Activated CD8-positive, alpha-beta T cell treated with anti-CD3 and anti-CD28 coated beads for 36 hours (primary cell): ENCODE data around the gene SRPX. TPM values are rescaled to one million over a fixed set of nuclear protein-coding genes. Genes with fewer than 3 reads are reported as not detected.

Experiments used
- ATAC-seq: fragments of 200-7000 bp; cut with Tn5 transposase; one replicate; pipeline ENCODE4 v1.10.0; 2021; ENCODE audit warnings: mild to moderate bottlenecking, moderate library complexity
- CTCF ChIA-PET: fragments of 350-600 bp; sonication (Branson Sonifier 250); formaldehyde crosslinking; loops from one replicate; lab custom pipeline; 2021; ENCODE audit warnings: antibody characterized with exemption; lab: Charles Lee
- POLR2A ChIA-PET: fragments of 350-600 bp; sonication (Branson Sonifier 250); formaldehyde crosslinking; loops from one replicate; lab custom pipeline; 2021; ENCODE audit warnings: antibody characterized with exemption; lab: Charles Lee
- DNase-seq: peaks from one replicate; pipeline ENCODE4 v3.0.0-alpha.2; 2020
- H3K27ac Mint-ChIP-seq: one replicate; pipeline ENCODE4 v1.8.0; 2021; ENCODE audit warnings: mild to moderate bottlenecking, mixed read lengths
- H3K27me3 Mint-ChIP-seq: one replicate; pipeline ENCODE4 v1.8.0; 2021; ENCODE audit warnings: mixed read lengths
- H3K36me3 Mint-ChIP-seq: one replicate; pipeline ENCODE4 v1.8.0; 2021; ENCODE audit warnings: low read depth, mixed read lengths
- H3K4me1 Mint-ChIP-seq: one replicate; pipeline ENCODE4 v1.8.0; 2021; ENCODE audit warnings: low read depth, mixed read lengths
- H3K4me3 Mint-ChIP-seq: one replicate; pipeline ENCODE4 v1.8.0; 2021; ENCODE audit warnings: mild to moderate bottlenecking, moderate library complexity, mixed read lengths
- H3K9me3 Mint-ChIP-seq: one replicate; pipeline ENCODE4 v1.8.0; 2021; ENCODE audit warnings: mixed read lengths
- intact Hi-C: fragments of 100-400 bp; cut with micrococcal nuclease; formaldehyde crosslinking; loops from one replicate; pipeline ENCODE4 v1.10.0; 2022
- total RNA-seq, 2 experiments: library from RNA; stranded (reverse); gene quantifications; one replicate each; pipeline ENCODE4 v1.2.3, GENCODE V29; 2021
- TF ChIP-seq, protein P1 (sequence below): fragments of 200-600 bp; IDR thresholded peaks from one replicate; pipeline ENCODE4 v1.8.0; 2022; ENCODE audit warnings: antibody characterized with exemption, mild to moderate bottlenecking

Gene SRPX
- total RNA-seq, 2 experiments from 2014 or later, result not detected

DNA sequence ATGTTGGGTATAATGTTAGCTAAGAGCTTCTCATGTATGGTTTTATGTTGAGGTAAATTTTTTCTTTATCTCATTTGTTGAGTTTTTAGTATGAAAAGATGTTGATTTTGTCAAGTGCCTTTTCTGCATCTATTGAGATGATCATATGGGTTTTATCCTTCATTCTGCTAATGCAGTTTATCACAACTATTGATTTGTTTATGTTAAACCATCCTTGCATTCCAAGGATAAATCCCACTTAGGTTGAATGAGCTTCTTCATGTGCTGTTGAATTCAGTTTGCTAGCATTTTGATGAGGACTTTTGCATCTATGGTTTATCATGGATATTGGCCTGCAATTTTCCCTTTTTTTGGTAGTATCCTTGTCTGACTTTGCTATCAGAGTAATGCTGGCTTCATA lies 121.0 kb downstream of the SRPX start:
- H3K27ac Mint-ChIP-seq, result no peak overlapping the region

More for the DNA sequence above, 121.0 kb downstream of the SRPX start:
- ATAC-seq (no peak), DNase-seq (no peak)
- Mint-ChIP-seq H3K4me1 (no peaks in the 10 kb centered on the region), H3K36me3 (no peaks in the 10 kb centered on the region), H3K4me3 (no peak overlapping the region), H3K27me3 (peaks cover 2% of the 10 kb centered on the region), H3K9me3 (no peaks in the 10 kb centered on the region)
- intact Hi-C loops, result no loop called here
- CTCF ChIA-PET, result no interaction called here
- POLR2A ChIA-PET, result no interaction called here
- TF ChIP-seq, protein P1, sequence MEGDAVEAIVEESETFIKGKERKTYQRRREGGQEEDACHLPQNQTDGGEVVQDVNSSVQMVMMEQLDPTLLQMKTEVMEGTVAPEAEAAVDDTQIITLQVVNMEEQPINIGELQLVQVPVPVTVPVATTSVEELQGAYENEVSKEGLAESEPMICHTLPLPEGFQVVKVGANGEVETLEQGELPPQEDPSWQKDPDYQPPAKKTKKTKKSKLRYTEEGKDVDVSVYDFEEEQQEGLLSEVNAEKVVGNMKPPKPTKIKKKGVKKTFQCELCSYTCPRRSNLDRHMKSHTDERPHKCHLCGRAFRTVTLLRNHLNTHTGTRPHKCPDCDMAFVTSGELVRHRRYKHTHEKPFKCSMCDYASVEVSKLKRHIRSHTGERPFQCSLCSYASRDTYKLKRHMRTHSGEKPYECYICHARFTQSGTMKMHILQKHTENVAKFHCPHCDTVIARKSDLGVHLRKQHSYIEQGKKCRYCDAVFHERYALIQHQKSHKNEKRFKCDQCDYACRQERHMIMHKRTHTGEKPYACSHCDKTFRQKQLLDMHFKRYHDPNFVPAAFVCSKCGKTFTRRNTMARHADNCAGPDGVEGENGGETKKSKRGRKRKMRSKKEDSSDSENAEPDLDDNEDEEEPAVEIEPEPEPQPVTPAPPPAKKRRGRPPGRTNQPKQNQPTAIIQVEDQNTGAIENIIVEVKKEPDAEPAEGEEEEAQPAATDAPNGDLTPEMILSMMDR, result no peak

Other genes with a start within 250 kb of the SRPX start
- gene SYTL5, start 214.3 kb downstream of the SRPX start, total RNA-seq, result not detected
- 1 to 10 TPM; 7.0 to 7.1 TPM for gene RPGR, start 106.6 kb upstream of the SRPX start, total RNA-seq
- gene OTC, start 131.7 kb upstream of the SRPX start, total RNA-seq, result under 1 TPM in 1 of 2 experiments, not detected in 1; 0.23 TPM